CD14-positive monocyte (primary cell): ENCODE data around the gene PTPN12. TPM values are rescaled to one million over a fixed set of nuclear protein-coding genes. Genes with fewer than 3 reads are reported as not detected.

Experiments
- DNase-seq, 3 donors: peaks; one replicate each; pipeline ENCODE4 v3.0.0-alpha.2; 2011 to 2022
- H2AFZ ChIP-seq: 2 replicates; pipeline ENCODE4 v1.6.0; 2012; ENCODE audit warnings: mild to moderate bottlenecking, low read depth, low read length, inconsistent platforms; ENCODE audit not compliant: insufficient read depth, poor library complexity, severe bottlenecking
- H3K27ac ChIP-seq, 2 donors: 1 replicate in 1 of 2; 2 replicates in 1 of 2; pipeline ENCODE4 v1.5.1; 2012 to 2013; ENCODE audit warnings: low read length in 2 of 2, control low read depth in 1 of 2, inconsistent platforms in 1 of 2, low read depth in 1 of 2, mild to moderate bottlenecking in 1 of 2
- H3K27me3 ChIP-seq, 2 donors: one replicate each; pipeline versions ENCODE4 v1.6.0 to v1.6.1; 2011 to 2013; ENCODE audit warnings: low read length in 2 of 2; ENCODE audit not compliant: control insufficient read depth in 2 of 2, insufficient read depth in 2 of 2
- H3K36me3 ChIP-seq, 2 donors: replicated peaks in 1 of 2; 1 replicate in 1 of 2; 2 replicates in 1 of 2; pipeline versions ENCODE4 v1.5.1 to v1.6.1; 2012 to 2013; ENCODE audit warnings: low read length in 2 of 2, control low read depth in 1 of 2, inconsistent platforms in 1 of 2, mild to moderate bottlenecking in 1 of 2; ENCODE audit not compliant: insufficient read depth in 2 of 2, control insufficient read depth in 1 of 2
- H3K4me1 ChIP-seq, 2 donors: 1 replicate in 1 of 2; 2 replicates in 1 of 2; pipeline versions ENCODE4 v1.5.1 to v1.6.1; 2012 to 2013; ENCODE audit warnings: low read length in 2 of 2, control low read depth in 1 of 2, inconsistent platforms in 1 of 2, mild to moderate bottlenecking in 1 of 2, moderate library complexity in 1 of 2; ENCODE audit not compliant: insufficient read depth in 2 of 2, control insufficient read depth in 1 of 2
- H3K4me2 ChIP-seq: replicated peaks from 2 replicates; pipeline ENCODE3; 2012; ENCODE audit warnings: low read length, moderate library complexity, mild to moderate bottlenecking; ENCODE audit not compliant: poor library complexity, severe bottlenecking; ENCODE audit errors: extremely low read depth
- H3K4me3 ChIP-seq, 3 experiments: fragments of 200-600 bp in 1 of 3; sonication (generic) in 1 of 3; replicated peaks in 1 of 3; 1 replicate in 2 of 3; 2 replicates in 1 of 3; pipeline ENCODE4 v1.5.1; 2011 to 2013; ENCODE audit warnings: low read length in 3 of 3, mild to moderate bottlenecking in 3 of 3, control low read depth in 2 of 3, low read depth in 2 of 3, inconsistent platforms in 1 of 3, moderate library complexity in 1 of 3
- H3K79me2 ChIP-seq: 2 replicates; pipeline ENCODE4 v1.6.0; 2012; ENCODE audit warnings: mild to moderate bottlenecking, control low read depth, inconsistent platforms, low read length, moderate library complexity; ENCODE audit not compliant: insufficient read depth
- H3K9ac ChIP-seq: 2 replicates; pipeline ENCODE4 v1.6.0; 2017; ENCODE audit warnings: low read length, mild to moderate bottlenecking; ENCODE audit not compliant: insufficient read depth, poor library complexity, severe bottlenecking
- H3K9me3 ChIP-seq, 2 donors: replicated peaks in 1 of 2; 1 replicate in 1 of 2; 2 replicates in 1 of 2; pipeline versions ENCODE4 v1.5.1 to v1.6.1; 2012 to 2013; ENCODE audit warnings: low read length in 2 of 2, control low read depth in 1 of 2; ENCODE audit not compliant: control insufficient read depth in 1 of 2, insufficient read depth in 1 of 2
- H4K20me1 ChIP-seq: 2 replicates; pipeline ENCODE4 v1.6.0; 2012; ENCODE audit warnings: mild to moderate bottlenecking, low read length, control low read depth, moderate library complexity; ENCODE audit not compliant: insufficient read depth
- H3K27ac Mint-ChIP-seq, 7 donors: one replicate each; pipeline ENCODE4 v1.8.0; 2020; ENCODE audit warnings: mild to moderate bottlenecking in 7 of 7, mixed read lengths in 7 of 7, moderate library complexity in 6 of 7, inconsistent platforms in 2 of 7
- H3K27me3 Mint-ChIP-seq, 3 donors: one replicate each; pipeline ENCODE4 v1.8.0; 2021 to 2022; ENCODE audit warnings: low read depth in 3 of 3, mild to moderate bottlenecking in 3 of 3, mixed read lengths in 3 of 3, moderate library complexity in 3 of 3, inconsistent platforms in 1 of 3
- H3K36me3 Mint-ChIP-seq, 2 donors: one replicate each; pipeline ENCODE4 v1.8.0; 2020; ENCODE audit warnings: mixed read lengths in 2 of 2, inconsistent platforms in 1 of 2, mild to moderate bottlenecking in 1 of 2
- H3K4me1 Mint-ChIP-seq: one replicate; pipeline ENCODE4 v1.8.0; 2020; ENCODE audit warnings: mild to moderate bottlenecking, mixed read lengths
- H3K4me3 Mint-ChIP-seq, 2 donors: one replicate each; pipeline ENCODE4 v1.8.0; 2020; ENCODE audit warnings: mild to moderate bottlenecking in 2 of 2, mixed read lengths in 2 of 2, moderate library complexity in 1 of 2
- H3K9me3 Mint-ChIP-seq, 7 donors: one replicate each; pipeline ENCODE4 v1.8.0; 2020 to 2022; ENCODE audit warnings: mixed read lengths in 7 of 7, mild to moderate bottlenecking in 6 of 7, moderate library complexity in 6 of 7, inconsistent platforms in 2 of 7
- WGBS: methylation state at CpG from one replicate; pipeline ENCODE4 v1.1.5; 2013; ENCODE audit warnings: missing lambda C conversion rate; ENCODE audit not compliant: insufficient coverage; 5-methylcytosine and 5-hydroxymethylcytosine counted together
- intact Hi-C, 2 donors: fragments of 100-400 bp; cut with micrococcal nuclease; formaldehyde crosslinking; loops; one replicate each; pipeline versions ENCODE4 v1.15.0 to v1.15.1; 2023
- polyA plus RNA-seq, 3 donors: library from polyadenylated mRNA; depleted of rRNA in 1 of 3; unstranded in 2 of 3; stranded (reverse) in 1 of 3; fragments of 300-500 nt in 2 of 3; fragments of >200 nt in 1 of 3; fragmentation: Illumina TruSeq in 2 of 3; gene quantifications; 1 replicate in 2 of 3; 2 replicates in 1 of 3; pipeline ENCODE4 v1.2.3, GENCODE V29; 2012 to 2021
- TF ChIP-seq, protein P1 (sequence below): fragments of 200-600 bp; IDR thresholded peaks from one replicate; pipeline ENCODE4 v1.8.0; 2022; ENCODE audit warnings: antibody characterized with exemption, mild to moderate bottlenecking

PTPN12 gene
- polyA plus RNA-seq, 3 donors = 6.6 to 36.7 (median 11.8) TPM

DNA sequence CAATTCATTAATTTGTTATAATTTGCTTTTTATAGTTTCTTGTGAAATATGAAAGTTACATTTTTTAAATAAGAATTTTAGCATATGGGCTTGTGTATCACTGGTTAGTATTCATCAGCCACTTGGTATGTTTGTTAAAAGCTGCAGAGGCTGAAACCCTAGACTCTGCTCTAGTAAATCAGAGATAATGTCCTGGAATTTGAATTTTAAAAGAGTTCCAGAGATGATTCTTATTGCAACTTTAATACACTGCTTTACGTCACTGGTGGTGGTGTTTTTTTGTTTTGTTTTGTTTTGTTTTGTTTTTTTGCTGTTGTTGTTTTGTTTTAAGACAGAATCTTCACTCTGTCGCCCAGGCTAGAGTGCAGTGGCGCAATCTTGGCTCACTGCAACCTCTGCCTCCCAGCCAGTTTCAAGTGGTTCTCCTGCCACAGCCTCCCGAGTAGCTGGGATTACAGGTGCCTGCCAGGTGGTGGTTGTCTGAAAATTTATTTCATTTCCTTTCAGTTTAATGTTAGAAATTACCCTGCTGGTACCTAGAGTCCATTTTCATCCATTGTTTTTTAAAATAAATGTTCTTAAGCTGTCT is 43.8 kb downstream of the PTPN12 start:
- WGBS = no CpG with 5 or more reads among the region's 4 CpGs
- TF ChIP-seq, protein P1, sequence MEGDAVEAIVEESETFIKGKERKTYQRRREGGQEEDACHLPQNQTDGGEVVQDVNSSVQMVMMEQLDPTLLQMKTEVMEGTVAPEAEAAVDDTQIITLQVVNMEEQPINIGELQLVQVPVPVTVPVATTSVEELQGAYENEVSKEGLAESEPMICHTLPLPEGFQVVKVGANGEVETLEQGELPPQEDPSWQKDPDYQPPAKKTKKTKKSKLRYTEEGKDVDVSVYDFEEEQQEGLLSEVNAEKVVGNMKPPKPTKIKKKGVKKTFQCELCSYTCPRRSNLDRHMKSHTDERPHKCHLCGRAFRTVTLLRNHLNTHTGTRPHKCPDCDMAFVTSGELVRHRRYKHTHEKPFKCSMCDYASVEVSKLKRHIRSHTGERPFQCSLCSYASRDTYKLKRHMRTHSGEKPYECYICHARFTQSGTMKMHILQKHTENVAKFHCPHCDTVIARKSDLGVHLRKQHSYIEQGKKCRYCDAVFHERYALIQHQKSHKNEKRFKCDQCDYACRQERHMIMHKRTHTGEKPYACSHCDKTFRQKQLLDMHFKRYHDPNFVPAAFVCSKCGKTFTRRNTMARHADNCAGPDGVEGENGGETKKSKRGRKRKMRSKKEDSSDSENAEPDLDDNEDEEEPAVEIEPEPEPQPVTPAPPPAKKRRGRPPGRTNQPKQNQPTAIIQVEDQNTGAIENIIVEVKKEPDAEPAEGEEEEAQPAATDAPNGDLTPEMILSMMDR = no peak
- H3K4me3 Mint-ChIP-seq = no peak overlapping the region

DNA sequence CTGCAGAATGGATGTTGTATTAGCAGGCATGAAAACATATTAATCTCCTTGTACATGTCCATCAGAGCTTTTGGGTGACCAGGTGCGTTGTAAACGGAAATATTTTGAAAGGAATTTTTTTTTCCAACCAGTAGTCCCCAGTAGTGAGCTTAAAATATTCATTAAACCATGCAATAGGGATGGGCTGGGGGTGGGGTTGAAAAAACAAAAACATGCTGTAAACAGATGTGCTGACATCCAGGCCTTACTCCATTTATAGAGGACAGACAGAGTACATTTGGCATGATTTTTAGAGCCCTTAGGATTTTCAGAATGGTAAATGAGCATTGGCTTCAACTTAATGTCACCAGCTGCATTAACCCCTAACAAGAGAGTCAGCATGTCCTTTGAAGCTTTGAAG is 50.2 kb downstream of the PTPN12 start:
- peaks cover 0 to 2% (median 0%) of the 10 kb centered on the region in 7 donors for H3K9me3 Mint-ChIP-seq
- H3K27ac Mint-ChIP-seq = no peak overlapping the region
- intact Hi-C loops = no loop called here
- no peaks in the 10 kb centered on the region for H3K4me1 ChIP-seq
- no peak overlapping the region for H3K4me2 ChIP-seq
- peak overlapping the region in 1 of 2 donors; percentile 46 for H3K27ac ChIP-seq
- no peak overlapping the region for H3K9ac ChIP-seq
- no peak overlapping the region for H2AFZ ChIP-seq
- peaks cover 82% of the 10 kb centered on the region for H4K20me1 ChIP-seq
- no peaks in the 10 kb centered on the region for H3K9me3 ChIP-seq
- no peak for DNase-seq
- no CpG with 5 or more reads among the region's 2 CpGs for WGBS
- H3K4me3 ChIP-seq = no peak overlapping the region
- peaks cover 34 to 64% of the 10 kb centered on the region in 2 donors for H3K36me3 Mint-ChIP-seq
- H3K4me3 Mint-ChIP-seq = no peak overlapping the region
- no peaks in the 10 kb centered on the region for H3K79me2 ChIP-seq
- H3K27me3 Mint-ChIP-seq = no peaks in the 10 kb centered on the region
- TF ChIP-seq, protein P1 = no peak
- no peaks in the 10 kb centered on the region for H3K27me3 ChIP-seq
- H3K36me3 ChIP-seq = peaks cover 53 to 85% of the 10 kb centered on the region in 2 donors
- H3K4me1 Mint-ChIP-seq = no peaks in the 10 kb centered on the region

More for the DNA sequence above, 43.8 kb downstream of the PTPN12 start:
- Mint-ChIP-seq H3K27ac (peak overlapping the region in 4 of 7 donors; percentile 30 to 58 (median 56)), H3K27me3 (no peaks in the 10 kb centered on the region), H3K36me3 (peaks cover 42 to 57% of the 10 kb centered on the region in 2 donors), H3K9me3 (peaks cover 0 to 2% (median 0%) of the 10 kb centered on the region in 7 donors), H3K4me1 (peaks cover 7% of the 10 kb centered on the region)
- H3K36me3 ChIP-seq = peaks cover 51 to 77% of the 10 kb centered on the region in 2 donors
- H3K4me2 ChIP-seq = no peak overlapping the region
- H3K4me1 ChIP-seq = peaks cover 9% of the 10 kb centered on the region in 2 donors
- H3K79me2 ChIP-seq = peaks cover 58% of the 10 kb centered on the region
- H3K4me3 ChIP-seq = no peak overlapping the region
- no peak for DNase-seq
- intact Hi-C loops = no loop called here
- H3K27ac ChIP-seq = no peak overlapping the region
- H3K27me3 ChIP-seq = no peaks in the 10 kb centered on the region
- H3K9ac ChIP-seq = no peak overlapping the region
- no peaks in the 10 kb centered on the region for H3K9me3 ChIP-seq
- peaks cover 88% of the 10 kb centered on the region for H4K20me1 ChIP-seq
- no peak overlapping the region for H2AFZ ChIP-seq
